ENCODE results near the gene REEP3.
"Not testable (repeated sequence)": the region's sequence is repeated elsewhere in the genome, so short reads cannot be mapped to it uniquely, and the experiment has no call there.

REEP3 gene, protein sequence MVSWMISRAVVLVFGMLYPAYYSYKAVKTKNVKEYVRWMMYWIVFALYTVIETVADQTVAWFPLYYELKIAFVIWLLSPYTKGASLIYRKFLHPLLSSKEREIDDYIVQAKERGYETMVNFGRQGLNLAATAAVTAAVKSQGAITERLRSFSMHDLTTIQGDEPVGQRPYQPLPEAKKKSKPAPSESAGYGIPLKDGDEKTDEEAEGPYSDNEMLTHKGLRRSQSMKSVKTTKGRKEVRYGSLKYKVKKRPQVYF

DNA sequence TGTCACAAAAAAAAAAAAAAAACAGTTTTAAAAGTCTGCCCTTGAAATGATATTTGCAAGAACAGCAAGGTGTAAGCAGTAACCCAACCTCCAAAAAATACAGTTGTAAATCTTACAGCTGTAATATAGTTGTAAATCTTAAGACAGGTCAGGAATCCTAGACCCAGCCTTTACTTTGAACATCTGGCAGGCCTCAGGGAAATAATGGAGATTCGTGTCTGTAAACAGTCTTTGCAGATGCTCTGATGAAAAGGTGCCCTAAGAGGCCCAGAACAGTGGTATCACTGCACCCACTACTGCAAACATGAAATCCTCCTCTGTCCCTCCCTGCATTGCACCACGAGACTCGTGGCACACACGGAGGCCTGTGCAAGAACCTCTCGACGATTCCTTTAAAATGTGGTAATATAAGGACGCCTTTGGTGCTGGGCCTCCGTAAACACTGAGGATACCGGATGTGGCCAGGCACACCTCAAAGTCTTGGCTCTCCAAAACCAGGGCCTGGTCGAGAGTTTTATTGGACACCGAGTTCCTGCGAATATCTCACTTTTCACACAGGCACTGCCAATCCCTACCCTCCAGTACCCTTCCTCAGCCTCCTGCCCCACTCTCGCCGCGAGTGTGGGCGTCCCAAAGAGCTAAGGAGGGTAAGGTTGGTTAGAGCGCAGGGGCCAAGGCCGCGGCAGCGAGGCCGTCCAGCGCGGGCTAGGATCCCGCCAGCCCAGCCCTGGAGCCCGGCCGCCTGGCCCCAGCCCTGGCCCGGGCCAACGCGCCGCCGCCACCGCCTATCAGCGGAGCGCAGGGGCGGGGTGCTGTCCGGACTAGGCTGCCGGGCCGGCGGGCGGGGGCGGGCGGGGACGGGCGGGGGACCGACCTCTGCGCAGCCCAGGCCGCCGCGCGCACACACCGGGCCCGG lies at the start of gene REEP3:
Gene REEP3, plus strand, starts transcription at position 902 of the 916 bp plus-strand sequence. CDS start 145 bp downstream, outside the sequence.
- DNase-seq (ENCODE audit: low read depth, low spot score) = peak; percentile 4

- DNase-seq (ENCODE audit: low read depth, low spot score) = no peak
These were observed 46.7 kb upstream of the REEP3 start for GRCh38 chr10:63474488-63474887.

- no peak for DNase-seq (ENCODE audit: low read depth, low spot score)
These were observed 43.3 kb upstream of the REEP3 start for GRCh38 chr10:63477927-63478326.

- DNase-seq (ENCODE audit: low read depth, low spot score) = no peak
These were observed 42.6 kb upstream of the REEP3 start for GRCh38 chr10:63478564-63478963.

DNA sequence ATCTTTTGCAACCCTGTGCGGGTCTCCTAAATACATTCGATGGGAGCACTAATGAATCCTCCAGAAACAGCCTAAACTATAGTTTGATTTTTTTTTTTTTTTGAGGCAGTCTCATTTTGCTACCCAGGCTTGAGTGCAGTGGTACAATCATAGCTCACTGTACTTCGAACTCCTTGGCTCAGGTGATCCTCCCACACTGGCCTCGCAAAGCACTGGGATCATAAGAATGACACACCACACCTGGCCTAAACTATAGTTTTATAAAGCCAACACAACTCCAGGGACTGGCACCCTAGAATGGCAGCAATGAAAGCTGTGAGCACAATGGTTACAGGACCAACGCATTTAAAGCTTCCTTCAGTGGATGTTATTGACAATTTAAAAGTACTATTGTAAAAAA lies 41.0 kb upstream of the REEP3 start:
- no peak for DNase-seq (ENCODE audit: low read depth, low spot score)

- no peak for DNase-seq (ENCODE audit: low read depth, low spot score)
These were observed 39.3 kb upstream of the REEP3 start for GRCh38 chr10:63481815-63482421.

DNA sequence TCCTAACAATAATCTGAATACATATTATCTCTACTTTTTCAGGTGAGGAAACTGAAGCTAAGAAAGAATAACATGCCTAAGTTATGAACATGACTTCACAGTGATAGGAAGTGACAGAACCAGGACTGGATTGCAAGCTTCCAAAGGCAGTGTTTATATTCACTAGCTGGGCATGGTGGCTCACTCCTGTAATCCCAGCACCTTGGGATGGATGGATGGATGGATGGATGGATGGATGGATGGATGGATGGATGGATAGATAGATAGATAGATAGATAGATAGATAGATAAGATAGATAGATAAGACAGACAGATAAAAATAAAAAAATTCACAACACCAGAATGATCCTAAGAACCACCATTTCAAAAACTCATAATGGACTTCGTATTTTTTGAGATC lies 37.2 kb upstream of the REEP3 start:
- no peak for DNase-seq (ENCODE audit: low read depth, low spot score)

DNA sequence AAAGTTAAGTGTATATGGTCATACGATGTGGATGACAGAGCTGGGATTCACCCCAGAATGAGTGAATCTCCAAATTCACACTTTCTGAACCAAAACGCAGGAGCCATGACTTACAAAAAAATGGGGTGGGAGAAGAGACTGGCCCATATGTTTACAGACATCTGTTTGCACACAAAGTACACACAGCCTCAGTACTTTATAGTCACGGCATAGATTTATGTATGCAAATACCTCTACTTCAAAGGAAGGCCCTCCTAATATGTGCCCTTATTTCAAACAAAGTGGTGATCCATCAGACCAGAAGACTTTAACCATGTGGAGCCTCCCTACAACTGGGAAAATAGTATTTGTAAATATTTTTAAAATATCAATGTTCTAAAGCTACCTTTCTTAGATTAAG lies 33.2 kb upstream of the REEP3 start:
- no peak for DNase-seq (ENCODE audit: low read depth, low spot score)

DNA sequence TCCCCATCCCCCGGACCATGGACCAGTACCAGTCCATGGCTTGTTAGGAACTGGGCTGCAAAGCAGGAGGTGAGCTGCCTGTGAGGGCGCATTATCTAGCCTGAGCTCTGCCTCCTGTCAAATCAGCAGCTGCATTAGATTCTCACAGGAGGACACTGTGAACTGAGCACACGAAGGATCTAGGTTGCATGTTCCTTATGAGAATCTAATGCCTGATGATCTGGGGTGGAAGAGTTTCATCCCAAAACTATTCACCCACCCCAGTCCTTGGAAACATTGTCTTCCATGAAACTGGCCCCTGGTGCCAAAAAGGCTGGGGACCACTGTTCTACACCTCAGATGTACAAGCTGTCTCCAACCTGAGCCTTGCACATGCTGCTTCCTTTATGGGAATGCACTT lies 31.4 kb upstream of the REEP3 start:
- DNase-seq (ENCODE audit: low read depth, low spot score) = no peak

DNA sequence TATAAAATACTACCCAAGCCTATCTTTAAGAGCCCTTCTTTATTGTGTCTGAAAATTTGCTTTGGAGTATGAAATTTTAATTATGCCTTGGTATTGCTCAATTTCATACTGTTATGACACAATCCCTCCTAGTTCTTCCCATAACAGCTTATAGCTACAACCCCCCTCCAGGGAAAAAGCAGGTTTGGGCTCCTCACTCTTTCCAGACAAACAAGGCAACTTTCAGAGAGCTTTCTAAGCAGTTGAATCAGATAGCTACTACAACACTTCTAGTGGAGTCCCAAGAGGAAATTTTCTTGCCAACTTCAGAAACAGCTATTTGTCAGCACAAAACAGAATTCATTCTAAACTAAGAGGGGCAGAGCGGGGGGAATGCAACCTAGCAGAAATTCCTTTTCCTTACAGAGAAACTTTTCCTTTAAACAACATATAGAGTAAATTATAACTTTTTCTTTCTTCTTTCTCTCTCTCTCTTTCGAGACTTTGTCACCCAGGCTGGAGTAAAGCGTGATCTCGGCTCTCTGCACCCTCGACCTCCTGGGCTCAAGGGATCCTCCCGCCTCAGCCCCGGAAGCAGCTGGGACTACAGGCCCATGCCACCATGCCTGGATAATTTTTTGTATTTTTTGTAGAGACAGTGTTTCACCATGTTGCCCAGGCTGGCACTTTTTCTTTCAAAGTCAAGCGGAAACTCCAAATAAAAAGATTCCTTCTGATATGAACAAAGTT lies 29.4 kb upstream of the REEP3 start:
- no peak for DNase-seq (ENCODE audit: low read depth, low spot score)

DNA sequence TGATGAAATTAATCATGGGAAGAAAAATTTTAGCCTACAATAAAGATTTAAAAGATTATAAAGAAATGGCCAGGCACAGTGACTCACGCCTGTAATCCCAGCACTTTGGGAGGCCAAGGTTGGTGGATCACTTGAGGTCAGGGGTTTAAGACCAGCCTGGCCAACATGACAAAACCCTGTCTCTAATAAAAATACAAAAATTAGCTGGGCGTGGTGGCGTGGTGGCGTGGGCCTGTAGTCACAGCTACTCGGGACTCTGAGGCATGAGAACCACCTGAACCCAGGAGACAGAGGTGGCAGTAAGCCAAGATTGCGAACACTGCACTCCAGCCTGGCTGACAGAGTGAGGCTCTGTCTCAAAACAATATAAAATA lies 28.9 kb upstream of the REEP3 start:
- not testable (repeated sequence) for DNase-seq (ENCODE audit: low read depth, low spot score)

DNA sequence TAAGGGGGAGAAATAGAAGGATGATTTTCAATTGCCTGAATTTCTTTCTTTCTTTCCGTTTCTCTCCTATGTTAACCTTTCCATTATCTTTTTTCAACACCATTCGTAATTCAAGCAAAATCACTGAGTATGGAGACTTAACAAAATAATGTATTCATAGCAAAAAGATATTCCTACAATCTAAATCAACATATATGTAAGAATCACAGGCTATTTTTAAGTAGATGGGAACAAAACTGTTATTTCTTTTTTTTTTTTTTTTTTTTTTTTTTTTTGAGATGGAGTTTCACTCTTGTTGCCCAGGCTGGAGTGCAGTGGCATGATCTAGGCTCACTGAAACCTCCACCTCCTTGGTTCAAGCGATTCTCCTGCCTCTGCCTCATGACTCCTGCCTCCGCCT lies 28.2 kb upstream of the REEP3 start:
- DNase-seq (ENCODE audit: low read depth, low spot score) = no peak

DNA sequence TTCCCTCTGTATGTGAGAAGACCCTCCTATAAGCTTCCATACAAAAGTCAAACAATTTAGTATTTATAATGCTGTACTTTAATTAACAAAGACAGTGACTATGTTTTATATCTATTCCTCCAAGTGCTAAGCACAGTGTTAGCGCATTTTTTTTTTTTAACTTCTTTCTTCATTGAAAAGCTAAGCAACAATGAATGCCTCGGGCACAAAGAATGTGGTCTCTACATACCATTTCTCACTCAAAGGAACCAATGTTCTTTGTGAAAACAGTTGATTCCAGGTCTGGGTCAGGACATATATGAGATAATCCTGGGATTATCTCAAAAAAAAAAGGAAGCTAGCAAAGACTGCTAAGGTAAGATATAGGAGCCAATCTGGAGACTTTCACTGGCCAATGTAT lies 26.2 kb upstream of the REEP3 start:
- DNase-seq (ENCODE audit: low read depth, low spot score) = no peak

DNA sequence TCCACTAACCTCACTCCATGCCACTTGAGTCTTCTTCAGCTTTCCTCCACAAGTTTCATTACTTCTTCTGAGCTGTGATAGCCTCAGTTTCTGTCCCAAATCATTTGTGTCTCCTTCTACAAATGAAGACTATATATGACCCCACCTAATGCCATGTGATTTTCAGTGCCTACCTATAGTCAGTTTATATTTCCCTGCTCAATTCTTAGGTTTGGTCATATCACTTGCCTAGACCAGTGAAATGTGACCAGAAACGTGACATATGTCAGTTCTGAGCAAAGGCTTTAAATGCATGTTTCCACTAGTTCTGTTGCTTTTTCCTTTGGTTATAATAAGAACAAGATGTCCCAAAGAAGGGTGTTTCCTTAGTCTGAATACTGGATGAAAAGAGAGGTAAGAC lies 24.6 kb upstream of the REEP3 start:
- DNase-seq (ENCODE audit: low read depth, low spot score) = no peak

- no peak for DNase-seq (ENCODE audit: low read depth, low spot score)
These were observed 23.9 kb upstream of the REEP3 start for GRCh38 chr10:63497321-63497720.

DNA sequence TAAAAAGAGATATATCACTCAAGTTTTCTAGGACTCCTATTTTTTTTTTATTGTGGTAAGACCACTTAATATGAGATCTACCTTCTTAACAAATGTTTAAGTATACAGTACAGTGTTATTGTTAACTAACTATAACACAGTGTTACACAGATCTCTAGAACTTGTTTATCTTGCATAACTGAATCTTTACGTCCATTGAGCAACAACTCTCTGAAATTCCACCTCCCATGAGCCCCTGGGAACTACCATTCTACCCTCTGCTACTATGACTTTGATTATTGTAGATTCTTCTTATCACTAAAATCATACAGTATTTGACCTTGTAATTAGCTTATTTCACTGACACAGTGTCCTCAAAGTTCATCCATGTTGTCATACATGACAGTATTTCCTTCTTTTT lies 22.5 kb upstream of the REEP3 start:
- no peak for DNase-seq (ENCODE audit: low read depth, low spot score)

- not testable (repeated sequence) for DNase-seq (ENCODE audit: low read depth, low spot score)
These were observed 20.6 kb upstream of the REEP3 start for GRCh38 chr10:63500551-63500950.

GRCh38 chr10:63501954-63502353 lies 19.2 kb upstream of the REEP3 start:
- no peak for DNase-seq (ENCODE audit: low read depth, low spot score)

GRCh38 chr10:63502832-63503231 lies 18.4 kb upstream of the REEP3 start:
- no peak for DNase-seq (ENCODE audit: low read depth, low spot score)

DNA sequence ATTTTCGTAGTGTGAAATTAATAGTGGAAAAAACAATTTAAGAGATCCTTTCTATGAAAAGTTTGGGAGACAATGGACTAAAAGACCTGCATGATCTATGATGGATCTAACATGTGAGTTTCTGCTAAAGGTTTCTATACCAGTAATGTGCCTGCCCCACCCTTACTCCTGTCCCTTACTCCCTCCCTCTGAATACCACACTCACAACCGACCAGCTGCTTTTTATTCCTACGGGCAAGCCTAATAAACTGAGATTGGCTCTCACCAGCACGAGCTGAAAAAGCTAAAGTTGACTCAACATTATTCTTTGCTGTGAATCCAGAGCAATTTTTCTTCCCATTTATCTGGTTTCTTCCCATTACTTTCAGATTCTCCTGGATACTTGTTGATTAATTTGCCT lies 17.8 kb upstream of the REEP3 start:
- DNase-seq (ENCODE audit: low read depth, low spot score) = no peak

- no peak for DNase-seq (ENCODE audit: low read depth, low spot score)
These were observed 16.9 kb upstream of the REEP3 start for GRCh38 chr10:63504145-63504881.

Data from activated CD4-positive, CD25-positive, alpha-beta regulatory T cell treated with anti-CD3 and anti-CD28 coated beads, Interleukin-2, amount 50 U/mL, for 16 hours (primary cell).